ENCODE results near the gene UROD.

DNA sequence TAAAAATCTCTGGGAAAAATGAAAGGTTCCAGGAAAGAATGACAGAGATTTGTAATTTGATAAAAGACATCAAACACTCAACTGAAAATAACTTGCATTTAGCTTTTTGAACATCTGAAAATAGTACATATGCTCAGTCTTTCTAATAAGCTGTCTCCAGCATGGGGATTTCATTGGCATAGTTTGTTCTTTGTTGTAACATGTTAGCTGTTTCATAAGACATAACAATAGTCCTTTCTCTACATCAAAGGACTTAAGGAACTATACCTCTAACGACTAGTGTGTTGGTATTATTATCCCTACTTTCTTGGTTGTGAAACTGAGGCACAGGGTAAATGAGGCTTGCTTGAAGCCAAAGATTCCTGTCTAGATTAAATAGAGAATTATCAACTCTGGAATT lies 47.7 kb upstream of the UROD start:
- TF ChIP-seq, protein P1, sequence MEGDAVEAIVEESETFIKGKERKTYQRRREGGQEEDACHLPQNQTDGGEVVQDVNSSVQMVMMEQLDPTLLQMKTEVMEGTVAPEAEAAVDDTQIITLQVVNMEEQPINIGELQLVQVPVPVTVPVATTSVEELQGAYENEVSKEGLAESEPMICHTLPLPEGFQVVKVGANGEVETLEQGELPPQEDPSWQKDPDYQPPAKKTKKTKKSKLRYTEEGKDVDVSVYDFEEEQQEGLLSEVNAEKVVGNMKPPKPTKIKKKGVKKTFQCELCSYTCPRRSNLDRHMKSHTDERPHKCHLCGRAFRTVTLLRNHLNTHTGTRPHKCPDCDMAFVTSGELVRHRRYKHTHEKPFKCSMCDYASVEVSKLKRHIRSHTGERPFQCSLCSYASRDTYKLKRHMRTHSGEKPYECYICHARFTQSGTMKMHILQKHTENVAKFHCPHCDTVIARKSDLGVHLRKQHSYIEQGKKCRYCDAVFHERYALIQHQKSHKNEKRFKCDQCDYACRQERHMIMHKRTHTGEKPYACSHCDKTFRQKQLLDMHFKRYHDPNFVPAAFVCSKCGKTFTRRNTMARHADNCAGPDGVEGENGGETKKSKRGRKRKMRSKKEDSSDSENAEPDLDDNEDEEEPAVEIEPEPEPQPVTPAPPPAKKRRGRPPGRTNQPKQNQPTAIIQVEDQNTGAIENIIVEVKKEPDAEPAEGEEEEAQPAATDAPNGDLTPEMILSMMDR (conservative IDR thresholded peaks at IDR 0.05 in 1 of 2, IDR thresholded peaks at IDR 0.05 in 1 of 2; ENCODE audit: extremely low read depth in 1 of 2, insufficient read depth in 1 of 2, low read depth in 1 of 2, low read length in 2 of 2), result no peak
- no peak for TF ChIP-seq EZH2 (IDR thresholded peaks at IDR 0.05; ENCODE audit: borderline replicate concordance, low read length)
